Bronchial smooth muscle cell (primary cell): Measurements from ENCODE around the gene MYBPHL. TPM values are rescaled to one million over a fixed set of nuclear protein-coding genes. Genes with fewer than 3 reads are reported as not detected.

Experiments used
- total RNA-seq: library from RNA; depleted of rRNA; stranded (reverse); fragments of >200 nt; gene quantifications from 2 replicates; pipeline ENCODE4 v1.2.1, GENCODE V29; 2014

Gene MYBPHL
- total RNA-seq, result not detected in 2 replicates

GRCh38 chr1:109306832-109307273 lies at the start of gene MYBPHL:
MYBPHL (minus strand) TSS chr1:109307011; CDS start chr1:109306991, 20 bp downstream.

GRCh38 chr1:109282952-109283747 lies 23.7 kb downstream of the MYBPHL start, which contains the start of gene PSRC1:
PSRC1 (minus strand) TSS chr1:109283145.

GRCh38 chr1:109248797-109249629 lies 57.8 kb downstream of the MYBPHL start, which contains the start of gene CELSR2:
CELSR2 (plus strand) TSS chr1:109249539; CDS start chr1:109250080, 541 bp downstream.

Other genes starting within 250 kb of the MYBPHL start
- gene TAF13, start 231.0 kb downstream of the MYBPHL start, total RNA-seq, result 63.5 and 69.0 TPM in 2 replicates
- gene TMEM167B, start 216.2 kb downstream of the MYBPHL start, total RNA-seq, result 30.3 and 38.2 TPM in 2 replicates
- 0.43 and 0.95 TPM in 2 replicates for gene ELAPOR1, start 192.9 kb downstream of the MYBPHL start, total RNA-seq
- 204 and 392 TPM in 2 replicates for gene SARS1, start 93.1 kb downstream of the MYBPHL start, total RNA-seq
- 0.34 and 0.63 TPM in 2 replicates for gene CELSR2, start 57.5 kb downstream of the MYBPHL start, total RNA-seq
- gene PSRC1, start 23.9 kb downstream of the MYBPHL start, total RNA-seq, result 1.9 and 3.8 TPM in 2 replicates
- gene SORT1, start 90.9 kb upstream of the MYBPHL start, total RNA-seq, result 1.2 and 1.4 TPM in 2 replicates
- 38.5 and 48.2 TPM in 2 replicates for gene PSMA5, start 119.4 kb upstream of the MYBPHL start, total RNA-seq
- 0.16 and 0.43 TPM in 2 replicates for gene SYPL2, start 159.5 kb upstream of the MYBPHL start, total RNA-seq
- gene ATXN7L2, start 176.9 kb upstream of the MYBPHL start, total RNA-seq, result 1.3 and 2.1 TPM in 2 replicates
- 3.6 and 5.2 TPM in 2 replicates for gene CYB561D1, start 187.1 kb upstream of the MYBPHL start, total RNA-seq
- gene AMIGO1, start 202.7 kb upstream of the MYBPHL start, total RNA-seq, result 1.3 and 1.9 TPM in 2 replicates
- under 0.01 and 0.34 TPM in 2 replicates for gene GPR61, start 232.9 kb upstream of the MYBPHL start, total RNA-seq
- 13.8 and 15.3 TPM in 2 replicates for gene GNAI3, start 241.6 kb upstream of the MYBPHL start, total RNA-seq